GM12878 (cell line): ENCODE results near the gene PTK7.

Source experiments
- CBX5 ChIP-seq: sonication (generic); IDR thresholded peaks from 2 replicates; pipeline ENCODE4 v1.6.1; 2016; ENCODE audit warnings: low read depth, moderate library complexity, mild to moderate bottlenecking, inconsistent platforms
- SIN3A ChIP-seq: IDR thresholded peaks from 2 replicates; pipeline ENCODE4 v1.6.1; 2012; ENCODE audit warnings: low read depth, low read length, improper control_type of control experiment
- TF ChIP-seq, protein P1 (sequence below), 3 experiments: IDR thresholded peaks in 2 of 3; conservative IDR thresholded peaks in 1 of 3; 2 replicates each; pipeline ENCODE4 v1.5.1; 2011; ENCODE audit warnings: low read depth in 3 of 3, low read length in 3 of 3, mild to moderate bottlenecking in 3 of 3, control low read depth in 2 of 3, moderate library complexity in 2 of 3, inconsistent platforms in 1 of 3, mixed read lengths in 1 of 3; ENCODE audit not compliant: control insufficient read depth in 2 of 3, insufficient read depth in 1 of 3; ENCODE audit errors: extremely low read depth in 1 of 3
- TF ChIP-seq, protein P2 (sequence below): IDR thresholded peaks from 2 replicates; pipeline ENCODE4 v1.6.1; 2012; ENCODE audit warnings: low read depth, low read length, improper control_type of control experiment

DNA sequence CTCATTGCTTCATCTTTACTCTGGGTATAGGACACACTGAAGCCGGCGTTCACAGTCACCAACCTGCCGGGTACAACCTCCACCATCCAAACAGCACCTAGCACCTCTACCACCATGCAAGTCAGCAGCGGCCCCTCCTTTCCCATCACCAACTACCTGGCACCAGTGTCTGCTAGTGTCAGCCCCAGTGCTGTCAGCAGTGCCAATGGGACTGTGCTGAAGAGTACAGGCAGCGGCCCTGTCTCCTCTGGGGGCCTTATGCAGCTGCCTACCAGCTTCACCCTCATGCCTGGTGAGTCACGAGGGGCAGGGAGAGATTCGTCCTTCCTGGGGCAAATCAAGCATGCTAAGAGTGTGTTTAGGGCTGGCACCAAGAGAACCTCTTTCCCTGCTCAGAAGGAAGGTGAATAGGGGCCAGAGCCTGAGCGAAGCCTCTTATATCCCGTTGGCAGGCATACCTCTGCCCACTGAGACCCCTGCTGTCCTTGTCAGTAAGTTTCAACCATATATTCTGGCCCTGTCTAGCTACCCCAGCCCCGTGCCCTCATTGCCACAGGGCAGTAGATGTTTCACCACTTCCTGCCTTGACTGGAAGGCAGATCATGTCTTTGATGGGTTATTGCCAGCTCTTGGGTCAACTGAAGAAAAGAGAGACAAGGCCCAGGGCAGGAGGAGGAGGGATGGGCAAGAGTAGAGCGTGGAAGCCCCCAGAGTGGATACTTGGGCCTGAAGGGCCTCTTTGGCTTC, 99.7 kb downstream of the PTK7 start:
- TF ChIP-seq, protein P1, sequence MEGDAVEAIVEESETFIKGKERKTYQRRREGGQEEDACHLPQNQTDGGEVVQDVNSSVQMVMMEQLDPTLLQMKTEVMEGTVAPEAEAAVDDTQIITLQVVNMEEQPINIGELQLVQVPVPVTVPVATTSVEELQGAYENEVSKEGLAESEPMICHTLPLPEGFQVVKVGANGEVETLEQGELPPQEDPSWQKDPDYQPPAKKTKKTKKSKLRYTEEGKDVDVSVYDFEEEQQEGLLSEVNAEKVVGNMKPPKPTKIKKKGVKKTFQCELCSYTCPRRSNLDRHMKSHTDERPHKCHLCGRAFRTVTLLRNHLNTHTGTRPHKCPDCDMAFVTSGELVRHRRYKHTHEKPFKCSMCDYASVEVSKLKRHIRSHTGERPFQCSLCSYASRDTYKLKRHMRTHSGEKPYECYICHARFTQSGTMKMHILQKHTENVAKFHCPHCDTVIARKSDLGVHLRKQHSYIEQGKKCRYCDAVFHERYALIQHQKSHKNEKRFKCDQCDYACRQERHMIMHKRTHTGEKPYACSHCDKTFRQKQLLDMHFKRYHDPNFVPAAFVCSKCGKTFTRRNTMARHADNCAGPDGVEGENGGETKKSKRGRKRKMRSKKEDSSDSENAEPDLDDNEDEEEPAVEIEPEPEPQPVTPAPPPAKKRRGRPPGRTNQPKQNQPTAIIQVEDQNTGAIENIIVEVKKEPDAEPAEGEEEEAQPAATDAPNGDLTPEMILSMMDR (IDR thresholded peaks at IDR 0.05 in 2 of 3, conservative IDR thresholded peaks at IDR 0.05 in 1 of 3; ENCODE audit: control insufficient read depth in 2 of 3, extremely low read depth in 1 of 3, insufficient read depth in 1 of 3, low read depth in 3 of 3, low read length in 3 of 3): no peak
- TF ChIP-seq, protein P2, sequence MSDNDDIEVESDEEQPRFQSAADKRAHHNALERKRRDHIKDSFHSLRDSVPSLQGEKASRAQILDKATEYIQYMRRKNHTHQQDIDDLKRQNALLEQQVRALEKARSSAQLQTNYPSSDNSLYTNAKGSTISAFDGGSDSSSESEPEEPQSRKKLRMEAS: no peak
- TF ChIP-seq CBX5 (no peak), SIN3A (no peak)
